ENCODE results near the gene SPTBN1. TPM values are rescaled to one million over a fixed set of nuclear protein-coding genes. Genes with fewer than 3 reads are reported as not detected.

SPTBN1 gene
- total RNA-seq, 2 experiments from 2014 or later: 171 to 184 TPM

- no peak overlapping the region for H3K27ac Mint-ChIP-seq
- no peaks in the 10 kb centered on the region for H3K9me3 Mint-ChIP-seq
- CTCF ChIA-PET: interaction anchor here (0.8 kb wide), 1 partner anchor 114 kb away, joined by 3 read pairs; no protein-coding TSS in a partner anchor
- H3K4me3 Mint-ChIP-seq: no peak overlapping the region
- DNase-seq: no peak
- no peaks in the 10 kb centered on the region for H3K27me3 Mint-ChIP-seq
- POLR2A ChIA-PET: no interaction called here
- peaks cover 29% of the 10 kb centered on the region for H3K4me1 Mint-ChIP-seq
- H3K36me3 Mint-ChIP-seq (ENCODE audit: low read depth): peaks cover 69% of the 10 kb centered on the region
These were observed 180.4 kb downstream of the SPTBN1 start for GRCh38 chr2:54636415-54637139.

DNA sequence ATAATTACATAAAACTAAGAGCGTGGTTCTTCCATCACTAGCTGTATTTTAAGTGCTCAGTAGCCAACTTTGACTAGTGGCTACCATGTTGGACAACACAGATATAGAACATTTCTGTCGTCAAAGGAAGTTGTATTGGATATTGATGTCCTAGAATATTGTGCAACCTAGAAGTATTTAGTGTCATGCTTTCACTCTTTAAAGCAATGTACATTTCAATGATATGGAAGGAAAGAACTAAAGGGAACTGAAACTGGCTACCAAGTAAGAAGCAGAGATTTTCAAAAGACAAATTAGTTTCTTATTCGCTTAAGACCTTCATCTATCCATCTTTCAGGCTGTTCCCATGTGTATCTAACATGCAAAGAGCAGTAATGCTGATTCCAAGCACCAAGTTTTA is 182.0 kb downstream of the SPTBN1 start:
- POLR2A ChIA-PET: no interaction called here
- no peak overlapping the region for H3K27ac Mint-ChIP-seq

DNA sequence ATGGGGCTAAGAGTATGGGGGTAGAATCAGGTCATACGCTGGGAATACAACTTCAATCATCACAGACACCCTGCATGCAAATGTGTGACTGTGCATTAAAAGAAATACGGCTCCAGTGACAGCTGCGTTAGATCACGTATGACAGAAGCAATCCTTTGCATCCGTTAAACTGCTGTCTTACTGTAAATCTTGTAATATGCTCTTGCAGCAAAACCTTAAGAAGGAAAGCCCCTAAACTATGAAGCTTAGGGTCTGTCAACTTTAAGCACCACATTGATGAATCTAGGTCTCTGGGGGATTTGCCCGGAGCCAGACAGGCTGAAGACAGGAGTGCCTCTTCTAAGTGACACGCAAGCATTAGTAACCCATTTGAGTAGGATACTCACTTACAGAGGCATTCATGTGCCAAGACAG is 182.7 kb downstream of the SPTBN1 start:
- ChIA-PET POLR2A (no interaction called here), CTCF (interaction anchor here (1.1 kb wide), 1 partner anchor 60 kb away, joined by 3 read pairs; no protein-coding TSS in a partner anchor)
- no peak for DNase-seq
- peaks cover 68% of the 10 kb centered on the region for H3K36me3 Mint-ChIP-seq (ENCODE audit: low read depth)
- H3K4me1 Mint-ChIP-seq: peaks cover 20% of the 10 kb centered on the region
- no peak overlapping the region for H3K27ac Mint-ChIP-seq
- no peaks in the 10 kb centered on the region for H3K27me3 Mint-ChIP-seq
- no peak overlapping the region for H3K4me3 Mint-ChIP-seq
- H3K9me3 Mint-ChIP-seq: no peaks in the 10 kb centered on the region

More for the DNA sequence above, 182.0 kb downstream of the SPTBN1 start:
- Mint-ChIP-seq H3K9me3 (no peaks in the 10 kb centered on the region), H3K36me3 (ENCODE audit: low read depth) (peaks cover 67% of the 10 kb centered on the region), H3K4me3 (no peak overlapping the region), H3K4me1 (peaks cover 23% of the 10 kb centered on the region), H3K27me3 (no peaks in the 10 kb centered on the region)
- CTCF ChIA-PET: interaction anchor here (0.6 to 1.1 kb wide), 2 partner anchors 23 to 59 kb away, joined by 3 read pairs; no protein-coding TSS in a partner anchor
- no peak for DNase-seq

DNA sequence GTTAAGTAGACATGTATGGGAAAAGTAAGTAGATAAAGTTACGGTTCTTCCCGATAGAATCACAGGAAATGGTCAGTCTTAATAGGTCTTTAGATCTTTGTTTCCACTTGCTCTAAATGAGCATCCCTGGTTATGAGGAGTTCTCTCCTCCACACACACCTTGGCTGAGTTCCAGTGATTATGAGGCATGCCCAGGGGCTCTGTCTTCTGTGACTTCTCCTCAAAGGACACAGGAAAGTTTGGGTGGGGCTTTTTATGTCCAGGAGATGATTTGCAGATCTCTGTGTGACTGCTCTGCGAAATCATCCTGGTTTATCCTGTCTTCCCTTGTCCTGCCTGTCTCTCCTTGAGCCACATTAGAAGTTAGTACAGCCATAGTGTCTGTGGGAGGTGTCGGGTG is 183.5 kb downstream of the SPTBN1 start:
- Mint-ChIP-seq H3K27ac (no peak overlapping the region), H3K27me3 (no peaks in the 10 kb centered on the region), H3K9me3 (no peaks in the 10 kb centered on the region), H3K36me3 (ENCODE audit: low read depth) (peaks cover 69% of the 10 kb centered on the region), H3K4me1 (peaks cover 13% of the 10 kb centered on the region), H3K4me3 (no peak overlapping the region)
- ChIA-PET CTCF (no interaction called here), POLR2A (no interaction called here)
- DNase-seq: no peak

DNA sequence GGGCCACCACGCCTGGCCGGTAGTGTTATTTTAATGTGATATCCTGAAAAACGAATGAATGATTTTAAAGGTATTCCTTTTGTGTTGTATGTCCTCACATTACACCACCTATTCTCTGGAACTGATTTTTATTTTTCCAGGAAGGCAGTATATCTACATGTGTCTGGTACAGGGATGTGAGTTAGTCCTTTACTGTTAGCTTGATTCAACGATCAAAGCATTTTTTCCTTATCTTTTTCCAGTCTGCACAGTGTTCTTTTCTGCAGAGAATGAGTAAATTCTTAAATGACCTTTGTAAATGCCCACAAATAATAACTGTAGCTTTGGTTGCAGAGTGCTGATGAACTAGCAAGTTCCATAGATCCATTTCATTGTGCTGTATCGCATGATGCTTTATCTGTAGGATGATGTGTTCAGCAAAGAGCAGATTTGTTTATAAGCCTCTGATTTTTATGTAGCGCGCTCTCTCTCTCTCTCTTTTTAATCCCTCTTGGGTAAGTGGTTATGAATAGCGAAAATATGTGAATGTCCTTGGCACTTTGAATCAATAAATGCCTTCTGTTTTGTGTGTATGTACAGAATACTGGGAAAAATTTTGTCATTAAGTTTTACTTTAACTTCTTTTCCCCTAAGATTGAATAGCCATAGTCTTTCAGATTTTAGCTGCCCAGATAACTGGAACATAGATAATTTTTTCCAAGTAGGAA is 184.9 kb downstream of the SPTBN1 start:
- Mint-ChIP-seq H3K27me3 (no peaks in the 10 kb centered on the region), H3K36me3 (ENCODE audit: low read depth) (peaks cover 74% of the 10 kb centered on the region), H3K9me3 (no peaks in the 10 kb centered on the region), H3K27ac (no peak overlapping the region), H3K4me3 (no peak overlapping the region), H3K4me1 (peaks cover 4% of the 10 kb centered on the region)
- DNase-seq: no peak
- CTCF ChIA-PET: interaction anchor here (0.9 kb wide), 1 partner anchor 9 kb away, joined by 3 read pairs; no protein-coding TSS in a partner anchor
- POLR2A ChIA-PET: no interaction called here

DNA sequence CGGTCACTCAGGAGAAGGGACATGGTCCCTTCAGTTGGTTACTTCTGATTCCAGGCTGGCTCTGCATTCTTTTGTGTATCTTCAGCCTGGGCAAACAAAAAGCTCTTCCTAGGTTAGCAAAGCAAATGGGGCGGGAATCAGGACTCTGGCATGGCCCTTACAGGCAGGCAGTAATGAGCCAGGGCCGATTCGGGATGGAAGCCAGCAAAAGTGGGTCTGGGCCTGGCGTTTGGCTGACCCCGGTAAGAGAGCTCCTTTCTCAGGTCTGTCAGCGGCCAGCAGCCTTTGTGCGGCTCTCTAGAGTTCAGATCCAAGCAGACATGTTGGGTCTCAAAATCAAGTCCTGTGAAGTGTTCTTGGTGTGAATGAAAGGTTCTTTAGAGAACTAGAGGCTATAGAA is 185.9 kb downstream of the SPTBN1 start:
- Mint-ChIP-seq H3K9me3 (no peaks in the 10 kb centered on the region), H3K27me3 (no peaks in the 10 kb centered on the region), H3K4me3 (no peak overlapping the region), H3K36me3 (ENCODE audit: low read depth) (peaks cover 78% of the 10 kb centered on the region), H3K27ac (no peak overlapping the region), H3K4me1 (peaks cover 4% of the 10 kb centered on the region)
- ChIA-PET POLR2A (no interaction called here), CTCF (no interaction called here)
- DNase-seq: no peak

DNA sequence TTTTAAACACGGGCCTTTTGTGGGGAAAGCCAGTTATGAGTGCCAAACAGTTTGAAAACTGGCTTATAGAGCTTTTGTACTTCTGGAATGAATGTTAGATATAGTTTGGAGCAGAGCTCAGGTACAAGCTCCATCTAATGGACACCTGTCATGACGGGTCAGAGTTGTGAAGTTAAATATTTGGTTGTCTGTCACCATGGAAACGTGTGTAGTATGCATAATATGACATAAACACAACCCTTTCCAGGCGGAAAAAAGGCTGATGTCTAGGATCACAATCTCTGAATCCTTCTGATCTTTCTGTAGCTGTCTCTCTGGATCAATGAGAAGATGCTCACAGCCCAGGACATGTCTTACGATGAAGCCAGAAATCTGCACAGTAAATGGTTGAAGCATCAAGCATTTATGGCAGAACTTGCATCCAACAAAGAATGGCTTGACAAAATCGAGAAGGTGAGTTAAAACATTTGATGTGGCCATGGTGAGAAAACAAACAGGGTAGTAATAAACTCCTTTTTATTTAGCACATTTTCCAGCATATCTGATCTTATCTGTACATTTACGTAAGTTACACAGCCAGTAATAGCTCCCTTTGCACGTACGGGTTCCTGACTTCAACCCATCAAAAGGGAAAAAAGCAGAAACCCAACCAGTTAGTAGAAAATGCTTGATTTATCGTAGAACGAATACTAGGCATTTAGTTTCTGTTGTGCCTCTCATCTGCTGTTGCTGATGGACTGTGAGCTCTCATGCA is 186.7 kb downstream of the SPTBN1 start:
- no peaks in the 10 kb centered on the region for H3K9me3 Mint-ChIP-seq
- H3K27me3 Mint-ChIP-seq: no peaks in the 10 kb centered on the region
- no peak for DNase-seq
- ChIA-PET CTCF (interaction anchor here (0.7 to 0.8 kb wide), 2 partner anchors 9 to 15 kb away, joined by 3 read pairs; no protein-coding TSS in a partner anchor), POLR2A (no interaction called here)
- peaks cover 79% of the 10 kb centered on the region for H3K36me3 Mint-ChIP-seq (ENCODE audit: low read depth)
- peaks cover 4% of the 10 kb centered on the region for H3K4me1 Mint-ChIP-seq
- H3K4me3 Mint-ChIP-seq: no peak overlapping the region
- no peak overlapping the region for H3K27ac Mint-ChIP-seq

- Mint-ChIP-seq H3K4me1 (peaks cover 4% of the 10 kb centered on the region), H3K9me3 (no peaks in the 10 kb centered on the region), H3K27me3 (no peaks in the 10 kb centered on the region), H3K27ac (no peak overlapping the region), H3K36me3 (ENCODE audit: low read depth) (peaks cover 78% of the 10 kb centered on the region), H3K4me3 (no peak overlapping the region)
- ChIA-PET POLR2A (no interaction called here), CTCF (no interaction called here)
- no peak for DNase-seq
These were observed 188.1 kb downstream of the SPTBN1 start for GRCh38 chr2:54644236-54644635.

DNA sequence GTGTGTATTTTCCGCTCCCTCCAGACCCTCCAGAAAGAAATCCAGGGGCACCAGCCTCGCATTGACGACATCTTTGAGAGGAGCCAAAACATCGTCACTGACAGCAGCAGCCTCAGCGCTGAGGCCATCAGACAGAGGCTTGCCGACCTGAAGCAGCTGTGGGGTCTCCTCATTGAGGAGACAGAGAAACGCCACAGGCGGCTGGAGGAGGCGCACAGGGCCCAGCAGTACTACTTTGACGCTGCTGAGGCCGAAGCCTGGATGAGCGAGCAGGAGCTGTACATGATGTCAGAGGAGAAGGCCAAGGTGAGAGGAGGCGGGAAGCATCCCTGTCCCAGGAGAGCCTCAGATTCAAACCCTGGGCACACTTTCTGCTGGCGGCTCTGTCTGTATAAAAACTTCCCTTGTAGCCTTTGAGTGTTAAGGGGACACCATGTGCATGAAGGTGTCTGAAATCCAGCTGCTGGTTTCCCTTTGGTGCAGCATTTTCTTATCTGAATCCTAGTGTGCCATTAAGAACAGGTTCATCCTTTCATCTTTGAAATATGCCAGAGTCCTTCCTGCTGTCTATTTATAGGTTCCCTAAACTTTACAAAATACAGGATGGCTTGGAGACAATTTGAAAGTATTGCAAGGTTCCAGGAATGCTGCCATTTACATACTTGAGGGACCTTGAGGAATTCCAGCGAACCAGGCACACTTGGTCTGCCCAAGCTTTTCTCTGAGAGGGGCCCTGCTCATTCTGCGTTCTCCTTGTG is 190.2 kb downstream of the SPTBN1 start:
- no peak for DNase-seq
- Mint-ChIP-seq H3K4me3 (no peak overlapping the region), H3K36me3 (ENCODE audit: low read depth) (peaks cover 85% of the 10 kb centered on the region), H3K4me1 (no peaks in the 10 kb centered on the region), H3K27ac (no peak overlapping the region), H3K27me3 (no peaks in the 10 kb centered on the region), H3K9me3 (no peaks in the 10 kb centered on the region)
- ChIA-PET POLR2A (no interaction called here), CTCF (interaction anchor here (1.3 kb wide), 1 partner anchor 12 kb away, joined by 3 read pairs; no protein-coding TSS in a partner anchor)

DNA sequence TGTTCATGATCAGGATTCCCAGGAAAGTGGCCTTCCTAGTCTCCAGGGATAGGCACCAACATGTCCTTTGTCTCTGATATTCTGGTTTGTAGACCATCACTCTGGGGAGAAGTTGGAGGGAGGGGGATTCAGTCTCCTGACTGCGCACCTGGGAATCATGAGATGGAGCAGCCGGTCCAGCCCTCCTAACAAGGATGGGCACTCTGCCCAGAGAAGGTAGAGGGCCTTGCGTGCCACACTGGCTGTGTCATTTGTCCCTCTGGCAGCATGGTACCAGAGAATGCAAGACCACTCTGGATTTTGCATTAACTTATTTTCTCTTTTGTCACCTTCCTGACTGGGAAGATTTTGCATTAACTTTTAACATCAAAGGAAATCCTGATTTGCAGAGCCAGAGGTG is 192.1 kb downstream of the SPTBN1 start:
- no peak overlapping the region for H3K4me3 Mint-ChIP-seq
- no peaks in the 10 kb centered on the region for H3K27me3 Mint-ChIP-seq
- H3K27ac Mint-ChIP-seq: no peak overlapping the region
- peaks cover 85% of the 10 kb centered on the region for H3K36me3 Mint-ChIP-seq (ENCODE audit: low read depth)
- H3K4me1 Mint-ChIP-seq: peaks cover 7% of the 10 kb centered on the region
- no peak for DNase-seq
- no peaks in the 10 kb centered on the region for H3K9me3 Mint-ChIP-seq
- CTCF ChIA-PET: no interaction called here
- POLR2A ChIA-PET: no interaction called here

- H3K9me3 Mint-ChIP-seq: no peaks in the 10 kb centered on the region
- H3K36me3 Mint-ChIP-seq (ENCODE audit: low read depth): peaks cover 87% of the 10 kb centered on the region
These were observed 193.1 kb downstream of the SPTBN1 start for GRCh38 chr2:54649191-54649590.

DNA sequence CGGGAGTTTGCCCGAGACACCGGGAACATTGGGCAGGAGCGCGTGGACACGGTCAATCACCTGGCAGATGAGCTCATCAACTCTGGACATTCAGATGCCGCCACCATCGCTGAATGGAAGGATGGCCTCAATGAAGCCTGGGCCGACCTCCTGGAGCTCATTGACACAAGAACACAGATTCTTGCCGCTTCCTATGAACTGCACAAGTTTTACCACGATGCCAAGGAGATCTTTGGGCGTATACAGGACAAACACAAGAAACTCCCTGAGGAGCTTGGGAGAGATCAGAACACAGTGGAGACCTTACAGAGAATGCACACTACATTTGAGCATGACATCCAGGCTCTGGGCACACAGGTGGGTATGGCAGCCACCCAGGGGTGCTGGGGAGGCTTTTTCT is 193.5 kb downstream of the SPTBN1 start:
- peaks cover 7% of the 10 kb centered on the region for H3K4me1 Mint-ChIP-seq
- peaks cover 86% of the 10 kb centered on the region for H3K36me3 Mint-ChIP-seq (ENCODE audit: low read depth)
- POLR2A ChIA-PET: no interaction called here
- no peaks in the 10 kb centered on the region for H3K9me3 Mint-ChIP-seq
- H3K27me3 Mint-ChIP-seq: no peaks in the 10 kb centered on the region
- no peak overlapping the region for H3K27ac Mint-ChIP-seq
- no peak for DNase-seq
- CTCF ChIA-PET: interaction anchor here (1.0 to 1.8 kb wide), 4 partner anchors 9 to 21 kb away, joined by 3 to 6 read pairs (median 4); no protein-coding TSS in a partner anchor
- no peak overlapping the region for H3K4me3 Mint-ChIP-seq

More at GRCh38 chr2:54649191-54649590, 193.1 kb downstream of the SPTBN1 start:
- Mint-ChIP-seq H3K27ac (no peak overlapping the region), H3K4me3 (no peak overlapping the region), H3K4me1 (peaks cover 7% of the 10 kb centered on the region), H3K27me3 (no peaks in the 10 kb centered on the region)
- POLR2A ChIA-PET: no interaction called here
- CTCF ChIA-PET: interaction anchor here (1.0 to 1.8 kb wide), 4 partner anchors 9 to 21 kb away, joined by 3 to 6 read pairs (median 4); no protein-coding TSS in a partner anchor
- no peak for DNase-seq
